KMS-11 (cell line): ENCODE measurements around the gene MFF.

Experiments used
- H2AFZ ChIP-seq: fragments of 200-600 bp; sonication (generic); 2 replicates; pipeline ENCODE4 v1.6.1; 2016; ENCODE audit warnings: antibody characterized with exemption, mixed run types, low read depth
- H3K27ac ChIP-seq: fragments of 200-600 bp; sonication (generic); 2 replicates; pipeline ENCODE4 v1.6.1; 2016; ENCODE audit warnings: mild to moderate bottlenecking, mixed run types
- H3K27me3 ChIP-seq: fragments of 200-600 bp; sonication (generic); 2 replicates; pipeline ENCODE4 v1.6.1; 2017; ENCODE audit warnings: mild to moderate bottlenecking, low read depth, mixed run types, moderate library complexity; ENCODE audit not compliant: insufficient read depth
- H3K36me3 ChIP-seq: fragments of 200-600 bp; sonication (generic); 2 replicates; pipeline ENCODE4 v1.6.1; 2017; ENCODE audit warnings: mild to moderate bottlenecking, mixed run types; ENCODE audit not compliant: insufficient read depth
- H3K4me1 ChIP-seq: fragments of 200-600 bp; sonication (generic); 2 replicates; pipeline ENCODE4 v1.6.1; 2016; ENCODE audit warnings: mild to moderate bottlenecking, low read depth, mixed run types; ENCODE audit not compliant: poor library complexity, severe bottlenecking
- H3K4me2 ChIP-seq: fragments of 200-600 bp; sonication (generic); 2 replicates; pipeline ENCODE4 v1.7.0; 2016; ENCODE audit warnings: mild to moderate bottlenecking, mixed run types
- H3K4me3 ChIP-seq: fragments of 200-600 bp; sonication (generic); IDR thresholded peaks from 2 replicates; pipeline ENCODE4 v1.6.1; 2017; ENCODE audit warnings: low read depth, low read length, mixed read lengths; ENCODE audit not compliant: insufficient read depth
- H3K79me2 ChIP-seq: fragments of 200-600 bp; sonication (generic); 2 replicates; pipeline ENCODE4 v1.6.1; 2016; ENCODE audit warnings: low read depth, mixed run types; ENCODE audit not compliant: insufficient read depth
- H3K9ac ChIP-seq: fragments of 200-600 bp; sonication (generic); 2 replicates; pipeline ENCODE4 v1.6.1; 2016; ENCODE audit warnings: mild to moderate bottlenecking, mixed run types
- H4K20me1 ChIP-seq: fragments of 200-600 bp; sonication (generic); 2 replicates; pipeline ENCODE4 v1.6.1; 2016; ENCODE audit warnings: mild to moderate bottlenecking, mixed run types; ENCODE audit not compliant: insufficient read depth
- CTCF ChIP-seq: fragments of 200-600 bp; sonication (generic); conservative IDR thresholded peaks from 2 replicates; pipeline ENCODE4 v1.6.1; 2017; ENCODE audit warnings: low read depth, mild to moderate bottlenecking, antibody characterized with exemption, low read length, moderate library complexity, mixed read lengths

Gene MFF

DNA sequence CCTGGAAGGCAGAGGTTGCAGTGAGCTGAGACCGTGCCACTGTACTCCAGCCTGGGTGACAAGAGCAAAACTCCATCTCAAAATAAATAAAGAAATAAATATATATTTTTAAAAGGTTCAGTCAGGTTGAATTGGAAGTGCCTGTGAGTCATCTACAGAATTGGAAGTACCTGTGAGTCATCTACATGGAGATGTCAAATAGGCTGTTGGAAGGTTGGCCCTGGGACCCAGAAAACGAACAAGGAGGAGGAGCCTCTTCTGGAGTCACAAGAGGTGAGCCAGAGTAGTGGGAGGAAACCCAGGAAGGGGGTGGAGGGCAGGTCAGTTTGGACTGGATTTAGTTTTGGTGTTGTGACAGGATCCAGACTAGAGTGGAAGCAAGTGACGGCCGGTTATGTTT lies 77.9 kb downstream of the MFF start:
- TF ChIP-seq CTCF: no peak
- no peak overlapping the region for H3K4me2 ChIP-seq
- no peaks in the 10 kb centered on the region for H3K27me3 ChIP-seq
- no peaks in the 10 kb centered on the region for H3K79me2 ChIP-seq
- H3K36me3 ChIP-seq: no peaks in the 10 kb centered on the region
- H3K4me3 ChIP-seq: no peak overlapping the region
- no peak overlapping the region for H2AFZ ChIP-seq
- no peak overlapping the region for H3K27ac ChIP-seq
- no peaks in the 10 kb centered on the region for H4K20me1 ChIP-seq
- H3K4me1 ChIP-seq: peaks cover 17% of the 10 kb centered on the region
- no peak overlapping the region for H3K9ac ChIP-seq

DNA sequence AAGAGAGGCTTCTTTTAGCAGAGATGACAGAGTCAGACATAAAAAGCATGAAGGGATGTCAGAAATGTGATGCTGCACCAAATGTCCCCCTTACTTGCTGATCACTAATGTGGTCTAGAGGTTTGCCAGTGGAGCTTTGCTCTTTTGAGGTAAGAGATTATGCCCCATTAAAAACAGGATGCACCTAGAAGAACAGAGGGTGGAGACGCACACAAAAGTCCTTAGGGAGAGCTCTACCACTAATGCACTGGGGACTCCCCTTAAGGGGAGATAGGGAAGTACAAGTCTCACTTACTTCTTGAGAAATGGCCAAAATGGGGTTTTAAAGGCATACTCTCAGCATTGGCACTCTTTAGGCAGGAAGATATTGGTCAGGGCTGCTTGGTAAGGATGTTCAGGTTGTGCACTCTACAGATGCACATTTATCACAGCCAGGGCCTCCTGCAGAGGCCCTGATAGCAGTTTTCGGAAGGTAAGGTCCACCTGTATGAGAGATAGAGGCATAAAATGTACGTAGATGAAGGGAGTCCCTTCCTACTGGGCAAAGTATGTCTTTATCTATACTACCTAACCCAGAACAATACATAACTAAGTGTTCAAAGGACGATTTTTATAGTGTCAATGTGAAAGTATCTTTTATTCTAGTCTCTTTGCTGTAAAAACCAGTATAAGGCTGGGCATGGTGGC lies 79.7 kb downstream of the MFF start:
- no peak overlapping the region for H3K27ac ChIP-seq

GRCh38 chr2:227406177-227407031 lies 81.4 kb downstream of the MFF start:
- no peaks in the 10 kb centered on the region for H4K20me1 ChIP-seq
- H3K9ac ChIP-seq: no peak overlapping the region
- no peaks in the 10 kb centered on the region for H3K36me3 ChIP-seq
- H2AFZ ChIP-seq: no peak overlapping the region
- peak; percentile 73 for TF ChIP-seq CTCF
- peaks cover 43% of the 10 kb centered on the region for H3K4me1 ChIP-seq
- no peak overlapping the region for H3K4me3 ChIP-seq
- H3K27ac ChIP-seq: no peak overlapping the region
- no peaks in the 10 kb centered on the region for H3K27me3 ChIP-seq
- H3K79me2 ChIP-seq: no peaks in the 10 kb centered on the region
- H3K4me2 ChIP-seq: 0 out of 2 replicates have a peak overlapping the region, but pooled peaks have one; percentile 17

More for the DNA sequence above, 79.7 kb downstream of the MFF start:
- H3K36me3 ChIP-seq: no peaks in the 10 kb centered on the region
- peaks cover 26% of the 10 kb centered on the region for H3K4me1 ChIP-seq
- no peak overlapping the region for H2AFZ ChIP-seq
- TF ChIP-seq CTCF: no peak
- no peak overlapping the region for H3K4me3 ChIP-seq
- no peak overlapping the region for H3K4me2 ChIP-seq
- no peaks in the 10 kb centered on the region for H3K79me2 ChIP-seq
- no peaks in the 10 kb centered on the region for H4K20me1 ChIP-seq
- no peak overlapping the region for H3K9ac ChIP-seq
- H3K27me3 ChIP-seq: no peaks in the 10 kb centered on the region
